Fibroblast of pulmonary artery (primary cell): Measurements from ENCODE around the gene HTT.

ENCODE experiments used
- DNase-seq: peaks from one replicate; pipeline ENCODE4 v3.0.0-alpha.2; 2010; ENCODE audit warnings: low read depth
- H3K4me3 ChIP-seq: replicated peaks from 2 replicates; pipeline ENCODE4 v1.5.1; 2011; ENCODE audit warnings: low read depth, mild to moderate bottlenecking, control low read depth, low read length, moderate library complexity
- CTCF ChIP-seq: IDR thresholded peaks from 2 replicates; pipeline ENCODE4 v1.5.1; 2011; ENCODE audit warnings: mild to moderate bottlenecking, control low read depth, low read length, inconsistent platforms; ENCODE audit errors: missing control alignments

HTT gene

GRCh38 chr4:3223956-3224748, 149.7 kb downstream of the HTT start:
- TF ChIP-seq CTCF = no peak
- DNase-seq = no peak
- no peak overlapping the region for H3K4me3 ChIP-seq

- no peak for TF ChIP-seq CTCF
- DNase-seq = no peak
- H3K4me3 ChIP-seq = no peak overlapping the region
These were observed 150.8 kb downstream of the HTT start for GRCh38 chr4:3225071-3225850.

- no peak for DNase-seq
- no peak overlapping the region for H3K4me3 ChIP-seq
- no peak for TF ChIP-seq CTCF
These were observed 151.5 kb downstream of the HTT start for GRCh38 chr4:3225936-3226335.

GRCh38 chr4:3226467-3226866, 152.0 kb downstream of the HTT start:
- no peak for TF ChIP-seq CTCF
- no peak for DNase-seq
- H3K4me3 ChIP-seq = no peak overlapping the region

- TF ChIP-seq CTCF = no peak
- no peak overlapping the region for H3K4me3 ChIP-seq
- no peak for DNase-seq
These were observed 152.5 kb downstream of the HTT start for GRCh38 chr4:3226944-3227343.

- no peak for TF ChIP-seq CTCF
- no peak for DNase-seq
- no peak overlapping the region for H3K4me3 ChIP-seq
These were observed 153.6 kb downstream of the HTT start for GRCh38 chr4:3227878-3228675.
